Endothelial cell of umbilical vein (primary cell): ENCODE data around the gene CTU2. TPM values are rescaled to one million over a fixed set of nuclear protein-coding genes. Genes with fewer than 3 reads are reported as not detected.

Experiments
- BruUV-seq: library from RNA; stranded (reverse); fragments of 400-500 nt; replicated peaks from 2 replicates; lab custom pipeline; 2021; lab: Mats Ljungman, UMichigan
- CTCF ChIA-PET: fragments of 300-600, 350-600 bp; sonication (Branson Sonifier 250); formaldehyde crosslinking; loops from one replicate; lab custom pipeline; 2021; ENCODE audit warnings: antibody characterized with exemption, inconsistent platforms; lab: Charles Lee
- POLR2A ChIA-PET: fragments of 300-600, 350-600 bp; sonication (Branson Sonifier 250); formaldehyde crosslinking; loops from one replicate; lab custom pipeline; 2021; ENCODE audit warnings: antibody characterized with exemption, inconsistent platforms; lab: Charles Lee
- DNase-seq: peaks from one replicate; pipeline ENCODE4 v3.0.0-alpha.2; 2011; ENCODE audit warnings: low read depth, low spot score
- FAIRE-seq: peaks from 2 replicates; lab custom pipeline; 2011; peaks lifted over from hg19 to GRCh38; lab: Jason Lieb, UNC
- H2AFZ ChIP-seq: 2 replicates; pipeline ENCODE4 v1.6.0; 2012; ENCODE audit warnings: low read depth, low read length, control low read depth, inconsistent platforms
- H3K27ac ChIP-seq: 2 replicates; pipeline ENCODE4 v1.5.1; 2011; ENCODE audit warnings: low read depth, mild to moderate bottlenecking, control low read depth, low read length, moderate library complexity; ENCODE audit not compliant: insufficient read depth
- H3K27me3 ChIP-seq, 2 experiments: 2 replicates each; pipeline versions ENCODE4 v1.6.0 to v1.6.1; 2011; ENCODE audit warnings: low read length in 2 of 2, mixed read lengths in 1 of 2; ENCODE audit not compliant: control insufficient read depth in 2 of 2, insufficient read depth in 2 of 2
- H3K36me3 ChIP-seq, 2 experiments: 2 replicates in 1 of 2; 3 replicates in 1 of 2; pipeline ENCODE4 v1.5.1; 2011; ENCODE audit warnings: low read length in 2 of 2, mild to moderate bottlenecking in 1 of 2, moderate library complexity in 1 of 2; ENCODE audit not compliant: control insufficient read depth in 2 of 2, insufficient read depth in 2 of 2; ENCODE audit errors: extremely low read depth in 1 of 2
- H3K4me1 ChIP-seq: 3 replicates; pipeline ENCODE4 v1.5.1; 2011; ENCODE audit warnings: mild to moderate bottlenecking, low read length; ENCODE audit not compliant: control insufficient read depth, insufficient read depth; ENCODE audit errors: extremely low read depth
- H3K4me2 ChIP-seq: 2 replicates; pipeline ENCODE4 v1.6.1; 2011; ENCODE audit warnings: low read length, control low read depth, mixed read lengths; ENCODE audit not compliant: insufficient read depth
- H3K4me3 ChIP-seq, 3 experiments: fragments of 200-600 bp in 1 of 3; sonication (generic), shearing (Covaris generic) in 1 of 3; replicated peaks in 1 of 3; 2 replicates each; pipeline ENCODE4 v1.5.1; 2011 to 2016; ENCODE audit warnings: control low read depth in 3 of 3, low read length in 3 of 3, mild to moderate bottlenecking in 2 of 3, inconsistent platforms in 1 of 3, low read depth in 1 of 3, moderate library complexity in 1 of 3; ENCODE audit not compliant: insufficient read depth in 1 of 3
- H3K79me2 ChIP-seq: 2 replicates; pipeline ENCODE4 v1.6.0; 2012; ENCODE audit warnings: low read length, inconsistent platforms; ENCODE audit not compliant: control insufficient read depth, insufficient read depth
- H3K9ac ChIP-seq: replicated peaks from 2 replicates; pipeline ENCODE3; 2011; ENCODE audit warnings: low read length, control low read depth; ENCODE audit not compliant: insufficient read depth; ENCODE audit errors: extremely low read depth
- H3K9me1 ChIP-seq: replicated peaks from 3 replicates; pipeline ENCODE4 v1.6.0; 2011; ENCODE audit warnings: mild to moderate bottlenecking, low read length; ENCODE audit not compliant: control insufficient read depth, insufficient read depth; ENCODE audit errors: extremely low read depth
- H3K9me3 ChIP-seq: replicated peaks from 2 replicates; pipeline ENCODE4 v1.5.1; 2012; ENCODE audit warnings: low read length, inconsistent platforms; ENCODE audit not compliant: control insufficient read depth, insufficient read depth
- H4K20me1 ChIP-seq: replicated peaks from 2 replicates; pipeline ENCODE3; 2011; ENCODE audit warnings: mild to moderate bottlenecking, low read length; ENCODE audit not compliant: control insufficient read depth, insufficient read depth; ENCODE audit errors: extremely low read depth
- CTCF ChIP-seq, 2 donors: IDR thresholded peaks; 1 replicate in 1 of 2; 2 replicates in 1 of 2; pipeline ENCODE4 v1.5.1; 2011; ENCODE audit warnings: low read length in 2 of 2, mild to moderate bottlenecking in 2 of 2, moderate library complexity in 2 of 2, control low read depth in 1 of 2, inconsistent platforms in 1 of 2, low read depth in 1 of 2; ENCODE audit not compliant: insufficient read depth in 1 of 2; ENCODE audit errors: extremely low read depth in 1 of 2
- EZH2 ChIP-seq: IDR thresholded peaks from 2 replicates; pipeline ENCODE4 v1.6.1; 2012; ENCODE audit warnings: borderline replicate concordance, low read depth, mild to moderate bottlenecking, moderate library complexity, low read length, inconsistent platforms; ENCODE audit not compliant: severe bottlenecking
- FOS ChIP-seq: IDR thresholded peaks from 2 replicates; pipeline ENCODE4 v1.6.1; 2011; ENCODE audit warnings: mild to moderate bottlenecking, low read length, moderate library complexity, borderline replicate concordance; ENCODE audit not compliant: insufficient read depth
- GATA2 ChIP-seq: IDR thresholded peaks from 2 replicates; pipeline ENCODE4 v1.7.0; 2011; ENCODE audit warnings: low read depth, mild to moderate bottlenecking, moderate library complexity, mixed read lengths, low read length; ENCODE audit not compliant: insufficient read length, insufficient read depth
- JUN ChIP-seq: IDR thresholded peaks from 2 replicates; pipeline ENCODE4 v1.6.1; 2011; ENCODE audit warnings: borderline replicate concordance, low read depth; ENCODE audit not compliant: insufficient read length, insufficient read depth
- MAX ChIP-seq: IDR thresholded peaks from 2 replicates; pipeline ENCODE4 v1.6.1; 2011; ENCODE audit not compliant: insufficient read depth, insufficient read length
- MYC ChIP-seq: IDR thresholded peaks from one replicate; pipeline ENCODE4 v1.6.1; 2011; ENCODE audit warnings: mild to moderate bottlenecking, low read depth, low read length
- POLR2A ChIP-seq: IDR thresholded peaks from 2 replicates; pipeline ENCODE4 v1.6.1; 2012; ENCODE audit warnings: low read depth, mild to moderate bottlenecking, control low read depth, low read length
- POLR2AphosphoS5 ChIP-seq: IDR thresholded peaks from 2 replicates; pipeline ENCODE4 v1.6.1; 2012; ENCODE audit warnings: low read depth, mild to moderate bottlenecking, control low read depth, low read length, moderate library complexity; ENCODE audit not compliant: insufficient read depth
- dilution Hi-C: fragments of 300-500 bp; cut with MboI; formaldehyde crosslinking; loops from one replicate; pipeline ENCODE4 v1.15.0; 2019; ENCODE audit warnings: low sequenced_read_pairs; ENCODE audit not compliant: extremely low pct_ligation_motif_present
- intact Hi-C: fragments of 100-400 bp; cut with micrococcal nuclease; formaldehyde crosslinking; loops from one replicate; pipeline ENCODE4 v1.10.0; 2022
- polyA plus RNA-seq, 4 experiments: library from polyadenylated mRNA; depleted of rRNA in 3 of 4; stranded (reverse) in 3 of 4; unstranded in 1 of 4; fragments of >200 nt; gene quantifications; 2 replicates each; pipeline versions ENCODE4 v1.2.1 to v1.2.3, GENCODE V29; 2011 to 2012; ENCODE audit warnings: missing spikeins in 1 of 4
- total RNA-seq: library from RNA; stranded (reverse); gene quantifications from 2 replicates; pipeline ENCODE4 v1.2.3, GENCODE V29; 2021

CTU2 gene
- total and polyA plus RNA-seq, 2 donors (not counting 3 experiments of a cell fraction or from before 2014, with no cell fraction given): 26.1 to 33.7 TPM

GRCh38 chr16:88676502-88677242 lies 29.6 kb upstream of the CTU2 start:
- dilution Hi-C loops: no loop called here

More at GRCh38 chr16:88676502-88677242, 29.6 kb upstream of the CTU2 start:
- H3K36me3 ChIP-seq: peaks cover 0 to 2% of the 10 kb centered on the region in 2 experiments
- FAIRE-seq (no peak), DNase-seq (no peak)
- H3K9me1 ChIP-seq: no peaks in the 10 kb centered on the region
- no peak overlapping the region for H2AFZ ChIP-seq
- H3K79me2 ChIP-seq: no peaks in the 10 kb centered on the region
- H3K4me2 ChIP-seq: no peak overlapping the region
- ChIA-PET POLR2A (no interaction called here), CTCF (interaction anchor here (1.7 kb wide), 1 partner anchor 12 kb away, joined by 5 read pairs; no protein-coding TSS in a partner anchor)
- BruUV-seq: no TSS peak
- intact Hi-C loops: no loop called here
- H3K4me3 ChIP-seq: no peak overlapping the region
- H3K27me3 ChIP-seq: no peaks in the 10 kb centered on the region
- no peaks in the 10 kb centered on the region for H3K9me3 ChIP-seq
- H3K9ac ChIP-seq: no peak overlapping the region
- no peak overlapping the region for H3K27ac ChIP-seq
- H3K4me1 ChIP-seq: peaks cover 1% of the 10 kb centered on the region
- no peaks in the 10 kb centered on the region for H4K20me1 ChIP-seq
- TF ChIP-seq EZH2 (no peak), GATA2 (no peak), FOS (no peak), POLR2AphosphoS5 (no peak), JUN (no peak), CTCF (IDR thresholded peaks at IDR 0.05; ENCODE audit: extremely low read depth in 1 of 2, insufficient read depth in 1 of 2, low read depth in 1 of 2, low read length in 2 of 2) (no peak), MYC (no peak), POLR2A (no peak), MAX (no peak)
